Karpas-422 (cell line): ENCODE results near the gene PIP4K2A. TPM values are rescaled to one million over a fixed set of nuclear protein-coding genes. Genes with fewer than 3 reads are reported as not detected.
A peak's percentile ranks its signal among the peaks of the same experiment; 100 is the strongest.

Experiments used
- DNase-seq: peaks from one replicate; pipeline ENCODE4 v3.0.0-alpha.2; 2015
- H2AFZ ChIP-seq: fragments of 200-600 bp; sonication (generic); 2 replicates; pipeline ENCODE4 v1.6.1; 2014; ENCODE audit warnings: antibody characterized with exemption, low read length, mixed read lengths
- H3K27ac ChIP-seq: fragments of 200-600 bp; sonication (generic); 2 replicates; pipeline ENCODE4 v1.5.1; 2014; ENCODE audit warnings: mild to moderate bottlenecking, low read length, moderate library complexity
- H3K27me3 ChIP-seq: fragments of 200-600 bp; sonication (generic); 2 replicates; pipeline ENCODE4 v1.6.1; 2014; ENCODE audit warnings: low read length, mixed read lengths
- H3K36me3 ChIP-seq: fragments of 200-600 bp; sonication (generic); 2 replicates; pipeline ENCODE4 v1.6.1; 2014; ENCODE audit warnings: low read length, mixed read lengths; ENCODE audit not compliant: insufficient read depth
- H3K4me1 ChIP-seq: fragments of 200-600 bp; sonication (generic); 2 replicates; pipeline ENCODE4 v1.6.1; 2014; ENCODE audit warnings: mild to moderate bottlenecking, low read length, mixed read lengths
- H3K4me2 ChIP-seq: fragments of 200-600 bp; sonication (generic); 2 replicates; pipeline ENCODE4 v1.6.1; 2014; ENCODE audit warnings: low read length, low read depth, mild to moderate bottlenecking; ENCODE audit not compliant: poor library complexity, severe bottlenecking
- H3K4me3 ChIP-seq: fragments of 200-600 bp; sonication (generic); 2 replicates; pipeline ENCODE4 v1.5.1; 2014; ENCODE audit warnings: mild to moderate bottlenecking, antibody characterized with exemption, low read length, mixed read lengths
- H3K79me2 ChIP-seq: fragments of 200-600 bp; sonication (generic); 2 replicates; pipeline ENCODE4 v1.6.1; 2014; ENCODE audit warnings: mild to moderate bottlenecking, low read length, mixed read lengths
- H3K9ac ChIP-seq: fragments of 200-600 bp; sonication (generic); 2 replicates; pipeline ENCODE4 v1.6.0; 2014; ENCODE audit warnings: low read length
- H3K9me2 ChIP-seq: fragments of 200-600 bp; sonication (generic), shearing (Covaris generic); replicated peaks from 2 replicates; pipeline ENCODE4 v1.6.0; 2014; ENCODE audit warnings: mild to moderate bottlenecking, low read length, moderate library complexity; ENCODE audit not compliant: insufficient read depth
- H3K9me3 ChIP-seq: fragments of 300-700, 200-600 bp; sonication (generic); 2 replicates; pipeline ENCODE4 v1.6.1; 2014; ENCODE audit warnings: low read length, mixed read lengths
- H4K20me1 ChIP-seq: fragments of 200-600 bp; sonication (generic); 2 replicates; pipeline ENCODE4 v1.6.1; 2014; ENCODE audit warnings: mild to moderate bottlenecking, antibody characterized with exemption, low read length, low read depth; ENCODE audit not compliant: insufficient read depth
- total RNA-seq: library from RNA; depleted of rRNA; stranded (reverse); fragments of >200 nt; shearing (Covaris generic); gene quantifications from 2 replicates; pipeline ENCODE4 v1.2.3, GENCODE V29; 2014; ENCODE audit warnings: low replicate concordance

The PIP4K2A gene
- total RNA-seq, 1 experiment from 2014 or later = 32.6 TPM

DNA sequence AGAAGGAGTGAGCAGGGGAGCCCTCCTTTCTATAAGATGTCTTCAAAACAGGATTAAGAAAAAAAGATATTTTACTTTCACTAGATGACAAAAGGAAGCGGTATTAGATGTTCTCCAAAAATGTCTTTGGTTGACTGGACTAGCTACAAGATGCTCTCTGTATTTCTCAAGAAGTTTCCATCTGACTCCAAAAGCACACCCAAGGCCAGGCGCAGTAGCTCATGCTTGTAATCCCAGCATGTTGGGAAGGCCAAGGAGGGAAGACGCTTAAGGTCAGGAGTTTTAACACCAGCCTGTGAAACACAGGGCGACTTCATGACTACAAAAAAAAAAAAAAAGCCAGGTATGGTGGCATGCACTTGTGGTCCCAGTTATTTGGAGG lies 84.5 kb downstream of the PIP4K2A start:
- peaks cover 19% of the 10 kb centered on the region for H3K4me1 ChIP-seq
- no peak for DNase-seq
- 0 out of 2 replicates have a peak, but pooled peaks cover 5% of the 10 kb centered on the region for H3K79me2 ChIP-seq
- no peak overlapping the region for H3K4me3 ChIP-seq
- no peak overlapping the region for H2AFZ ChIP-seq
- H3K27me3 ChIP-seq = no peaks in the 10 kb centered on the region
- no peak overlapping the region for H3K9ac ChIP-seq
- H3K9me2 ChIP-seq = no peaks in the 10 kb centered on the region
- peaks cover 87% of the 10 kb centered on the region for H4K20me1 ChIP-seq
- H3K4me2 ChIP-seq = peak overlapping the region; percentile 57
- no peak overlapping the region for H3K27ac ChIP-seq
- H3K9me3 ChIP-seq = no peaks in the 10 kb centered on the region
- no peaks in the 10 kb centered on the region for H3K36me3 ChIP-seq

DNA sequence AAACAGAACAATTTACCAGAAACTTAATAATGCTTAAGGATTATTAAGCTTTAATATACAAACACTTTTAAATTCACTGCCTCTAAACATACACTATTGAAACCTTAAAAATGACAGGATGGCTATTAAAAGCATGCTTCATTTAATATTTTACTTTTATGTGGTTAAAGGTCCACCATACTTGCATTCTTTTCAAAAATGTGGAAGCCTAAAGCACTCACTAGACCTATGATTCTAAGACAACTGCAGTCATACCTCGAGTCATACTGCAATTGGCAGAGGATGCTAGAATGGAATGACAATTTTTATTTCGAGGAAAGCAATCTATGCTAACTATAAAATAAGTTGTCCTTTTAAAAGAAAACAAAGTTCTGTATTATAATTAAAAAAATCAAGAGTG lies 85.3 kb downstream of the PIP4K2A start:
- H4K20me1 ChIP-seq = peaks cover 87% of the 10 kb centered on the region
- no peaks in the 10 kb centered on the region for H3K9me2 ChIP-seq
- H3K4me1 ChIP-seq = peaks cover 19% of the 10 kb centered on the region
- H3K27me3 ChIP-seq = no peaks in the 10 kb centered on the region
- H3K9ac ChIP-seq = no peak overlapping the region
- no peaks in the 10 kb centered on the region for H3K9me3 ChIP-seq
- H3K27ac ChIP-seq = no peak overlapping the region
- no peak overlapping the region for H3K4me3 ChIP-seq
- H3K4me2 ChIP-seq = no peak overlapping the region
- 0 out of 2 replicates have a peak, but pooled peaks cover 5% of the 10 kb centered on the region for H3K79me2 ChIP-seq
- no peak for DNase-seq
- no peaks in the 10 kb centered on the region for H3K36me3 ChIP-seq
- no peak overlapping the region for H2AFZ ChIP-seq

DNA sequence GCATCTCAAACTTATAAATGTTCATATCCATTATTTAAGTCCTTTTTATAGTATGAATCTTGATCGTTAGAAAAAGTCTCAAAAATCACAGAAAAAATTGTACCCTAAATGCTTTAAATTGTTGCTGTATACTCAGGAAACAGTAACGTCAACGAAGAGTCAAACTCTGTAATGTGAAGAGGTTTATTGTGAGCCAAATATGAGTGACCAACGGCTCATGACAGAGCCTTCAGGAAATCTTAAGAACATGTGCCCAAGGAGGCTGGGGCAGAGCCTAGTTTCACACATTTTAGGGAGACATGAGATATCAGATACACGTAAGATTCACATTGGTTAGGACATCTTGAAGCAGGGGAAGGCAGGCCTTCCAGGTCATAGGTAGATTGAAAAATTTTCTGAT lies 86.1 kb downstream of the PIP4K2A start:
- H3K36me3 ChIP-seq = no peaks in the 10 kb centered on the region
- H4K20me1 ChIP-seq = peaks cover 86% of the 10 kb centered on the region
- 0 out of 2 replicates have a peak, but pooled peaks cover 5% of the 10 kb centered on the region for H3K79me2 ChIP-seq
- H3K27me3 ChIP-seq = no peaks in the 10 kb centered on the region
- peaks cover 19% of the 10 kb centered on the region for H3K4me1 ChIP-seq
- no peak overlapping the region for H2AFZ ChIP-seq
- H3K4me2 ChIP-seq = no peak overlapping the region
- no peak overlapping the region for H3K4me3 ChIP-seq
- no peak overlapping the region for H3K9ac ChIP-seq
- no peaks in the 10 kb centered on the region for H3K9me2 ChIP-seq
- no peaks in the 10 kb centered on the region for H3K9me3 ChIP-seq
- H3K27ac ChIP-seq = no peak overlapping the region
- no peak for DNase-seq

DNA sequence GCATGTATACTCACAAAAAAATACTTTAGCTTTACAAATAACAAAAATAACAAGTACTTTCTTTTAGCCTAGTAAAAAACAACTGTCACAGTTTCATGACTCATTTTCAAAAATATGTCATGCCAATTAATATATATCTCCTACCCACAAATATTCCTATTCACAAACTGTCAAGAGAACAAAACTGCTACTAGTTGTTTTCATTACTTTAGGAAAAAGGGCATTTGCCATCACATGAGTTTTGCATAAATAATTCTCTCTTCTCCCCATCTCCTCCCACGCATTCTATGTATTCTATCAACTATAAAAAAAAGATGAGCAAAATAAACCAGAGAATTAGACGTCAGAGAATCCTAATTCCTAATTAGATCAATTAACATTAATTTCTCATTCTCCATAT lies 87.6 kb downstream of the PIP4K2A start:
- Histone ChIP-seq H3K4me3 (no peak overlapping the region), H3K9me2 (no peaks in the 10 kb centered on the region), H3K27me3 (no peaks in the 10 kb centered on the region), H3K4me1 (peaks cover 19% of the 10 kb centered on the region), H3K9ac (no peak overlapping the region), H4K20me1 (peaks cover 85% of the 10 kb centered on the region), H3K79me2 (0 out of 2 replicates have a peak, but pooled peaks cover 4% of the 10 kb centered on the region), H3K4me2 (no peak overlapping the region), H3K9me3 (no peaks in the 10 kb centered on the region), H3K36me3 (no peaks in the 10 kb centered on the region), H3K27ac (no peak overlapping the region), H2AFZ (no peak overlapping the region)
- no peak for DNase-seq

DNA sequence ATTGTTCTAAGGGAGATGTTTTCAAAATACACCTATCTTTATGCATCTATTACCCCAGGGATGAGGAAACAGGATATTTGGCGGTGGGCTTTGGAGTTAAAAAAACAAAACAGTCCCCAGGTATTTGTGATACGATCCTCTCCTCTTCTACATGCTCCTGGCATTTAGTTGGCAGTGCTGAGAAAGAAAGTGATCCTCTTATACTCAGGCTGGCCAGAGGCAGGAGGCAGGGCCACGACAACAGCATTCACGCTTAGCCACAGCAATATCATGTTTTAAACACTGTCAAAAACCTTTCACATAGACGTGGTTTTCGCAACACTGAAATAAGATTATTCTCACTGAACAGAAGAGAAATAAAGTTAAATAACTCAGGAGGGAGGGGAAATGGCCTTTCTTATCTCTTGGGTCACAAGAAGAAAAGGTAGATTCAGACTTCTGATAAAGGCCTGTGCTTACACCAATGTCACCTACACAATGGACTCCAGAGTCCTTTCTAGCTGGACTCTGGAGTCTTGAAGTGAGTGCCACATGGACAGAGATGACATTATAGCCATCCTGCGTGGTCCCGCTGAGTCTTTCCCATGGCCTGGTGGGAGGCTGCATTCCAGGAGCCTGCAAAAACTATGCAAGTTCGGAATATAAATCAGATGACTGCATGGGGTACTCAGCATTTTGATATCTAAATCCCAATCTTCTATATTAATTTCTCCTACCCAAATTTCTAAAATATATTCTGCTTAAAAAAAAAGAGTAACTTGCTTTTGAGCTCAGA lies 88.7 kb downstream of the PIP4K2A start:
- Histone ChIP-seq H3K9me2 (no peaks in the 10 kb centered on the region), H3K36me3 (no peaks in the 10 kb centered on the region), H3K27ac (no peak overlapping the region), H3K79me2 (no peaks in the 10 kb centered on the region), H4K20me1 (peaks cover 84% of the 10 kb centered on the region), H2AFZ (no peak overlapping the region), H3K9ac (no peak overlapping the region), H3K4me3 (no peak overlapping the region), H3K4me2 (no peak overlapping the region), H3K9me3 (no peaks in the 10 kb centered on the region), H3K27me3 (no peaks in the 10 kb centered on the region), H3K4me1 (peaks cover 11% of the 10 kb centered on the region)
- no peak for DNase-seq

DNA sequence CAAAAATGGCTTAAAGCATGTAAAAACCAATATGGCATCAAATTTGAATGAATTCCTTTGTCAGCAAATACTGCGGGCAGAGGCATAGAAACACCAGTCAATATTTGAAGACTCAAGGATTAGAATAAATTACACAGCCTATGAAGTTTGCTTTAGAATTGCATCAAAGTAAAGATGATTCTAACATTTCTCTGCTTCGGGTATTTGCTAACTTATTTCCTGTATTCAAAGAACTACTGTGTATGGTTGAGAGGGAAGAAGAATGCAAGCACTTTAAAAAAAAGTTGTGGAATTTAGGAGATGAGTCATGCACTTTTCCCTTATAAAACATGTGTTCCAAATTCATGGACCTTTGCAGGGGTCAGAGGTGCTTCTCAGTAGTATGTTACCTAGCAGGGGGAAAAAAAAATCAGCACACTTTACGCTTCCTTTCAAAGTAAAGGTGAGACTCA lies 90.1 kb downstream of the PIP4K2A start:
- Histone ChIP-seq H3K9ac (no peak overlapping the region), H3K9me2 (no peaks in the 10 kb centered on the region), H3K4me1 (no peaks in the 10 kb centered on the region), H4K20me1 (peaks cover 79% of the 10 kb centered on the region), H3K27me3 (no peaks in the 10 kb centered on the region), H3K4me2 (no peak overlapping the region), H3K27ac (no peak overlapping the region), H3K4me3 (no peak overlapping the region), H3K36me3 (no peaks in the 10 kb centered on the region), H3K9me3 (no peaks in the 10 kb centered on the region), H3K79me2 (no peaks in the 10 kb centered on the region), H2AFZ (no peak overlapping the region)
- DNase-seq = no peak

DNA sequence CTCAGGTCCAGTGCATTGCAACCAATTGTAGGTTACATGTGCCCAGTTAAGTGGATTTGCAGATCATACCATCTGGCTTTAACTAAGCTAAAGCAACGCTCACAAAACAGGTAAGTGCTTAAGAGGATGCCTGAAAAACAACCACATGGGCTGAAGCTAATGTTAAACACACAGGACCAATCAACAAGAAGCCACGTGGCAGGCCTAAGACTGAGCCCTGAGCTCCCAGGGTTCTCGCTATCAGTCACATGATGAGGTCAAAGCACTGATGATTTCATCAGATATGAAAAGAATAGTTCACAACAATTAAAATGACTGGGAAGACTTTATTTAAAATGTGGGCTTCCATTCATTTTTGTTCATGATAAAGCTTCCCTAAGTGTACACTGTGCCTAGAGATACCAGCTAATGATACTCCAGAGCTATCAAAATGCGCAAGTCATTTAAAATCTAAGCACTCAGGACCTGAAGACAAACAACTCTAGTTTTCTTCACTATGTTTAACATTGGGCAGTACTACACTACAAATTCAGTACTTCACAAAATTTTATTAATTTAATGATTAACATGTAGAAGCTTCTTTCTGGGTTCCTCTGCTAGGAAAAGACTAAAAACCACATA lies 90.6 kb downstream of the PIP4K2A start:
- Histone ChIP-seq H3K4me2 (no peak overlapping the region), H3K27ac (no peak overlapping the region), H2AFZ (no peak overlapping the region), H3K27me3 (no peaks in the 10 kb centered on the region), H3K4me1 (no peaks in the 10 kb centered on the region), H3K9ac (no peak overlapping the region), H3K9me2 (no peaks in the 10 kb centered on the region), H3K36me3 (no peaks in the 10 kb centered on the region), H4K20me1 (peaks cover 75% of the 10 kb centered on the region), H3K79me2 (no peaks in the 10 kb centered on the region), H3K9me3 (no peaks in the 10 kb centered on the region), H3K4me3 (no peak overlapping the region)
- no peak for DNase-seq

DNA sequence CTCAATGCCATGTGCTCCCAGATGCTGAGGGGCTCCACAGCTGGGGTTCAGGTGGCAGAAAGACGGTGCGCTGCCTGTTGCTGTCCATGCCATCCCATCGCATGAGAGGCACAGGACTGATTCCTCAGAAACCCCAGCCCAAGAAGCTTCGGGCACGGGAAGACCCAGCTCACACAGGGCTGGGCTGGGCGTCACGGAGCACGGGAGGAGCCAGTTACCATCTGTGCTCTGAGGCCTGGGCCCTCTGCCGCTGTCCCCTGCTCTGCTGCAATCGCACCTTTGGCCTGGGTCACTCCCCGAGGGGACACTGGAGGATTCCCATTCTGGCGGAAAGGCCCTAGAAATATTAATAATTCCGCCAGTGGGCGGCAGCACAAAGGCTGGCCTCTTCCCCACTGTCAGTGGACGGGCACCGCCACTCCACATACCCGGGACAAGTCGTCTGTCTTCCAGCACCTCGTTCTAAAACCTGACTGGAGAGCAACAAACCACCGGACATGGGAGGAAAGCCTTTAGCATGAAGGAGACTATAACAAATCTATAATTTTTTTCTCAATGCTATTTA lies 92.1 kb downstream of the PIP4K2A start:
- Histone ChIP-seq H3K79me2 (no peaks in the 10 kb centered on the region), H3K36me3 (no peaks in the 10 kb centered on the region), H3K4me2 (no peak overlapping the region), H3K9me3 (no peaks in the 10 kb centered on the region), H4K20me1 (peaks cover 71% of the 10 kb centered on the region), H3K9ac (no peak overlapping the region), H3K4me3 (no peak overlapping the region), H2AFZ (no peak overlapping the region), H3K27ac (no peak overlapping the region), H3K27me3 (no peaks in the 10 kb centered on the region), H3K9me2 (no peaks in the 10 kb centered on the region), H3K4me1 (peaks cover 8% of the 10 kb centered on the region)
- no peak for DNase-seq
